HEK293 (cell line): ENCODE measurements around the gene LRCH1.
A peak's percentile ranks its signal among the peaks of the same experiment; 100 is the strongest.

ENCODE experiments used
- FEZF1 ChIP-seq: fragments of 450-650 bp; formaldehyde crosslinking; IDR thresholded peaks from 2 replicates; pipeline ENCODE4 v1.5.1; 2016; ENCODE audit warnings: missing biosample characterization, missing genetic modification characterization
- GFI1B ChIP-seq: fragments of 450-650 bp; formaldehyde crosslinking; IDR thresholded peaks from 2 replicates; pipeline ENCODE4 v1.5.1; 2016; ENCODE audit warnings: missing biosample characterization, missing genetic modification characterization
- KLF8 ChIP-seq: fragments of 450-650 bp; formaldehyde crosslinking; IDR thresholded peaks from 2 replicates; pipeline ENCODE4 v1.5.1; 2016; ENCODE audit warnings: missing biosample characterization, missing genetic modification characterization
- MYNN ChIP-seq: fragments of 450-650 bp; formaldehyde crosslinking; IDR thresholded peaks from 2 replicates; pipeline ENCODE4 v1.5.1; 2016; ENCODE audit warnings: missing biosample characterization, missing genetic modification characterization, borderline replicate concordance
- ZBTB1 ChIP-seq: fragments of 450-650 bp; formaldehyde crosslinking; IDR thresholded peaks from 2 replicates; pipeline ENCODE4 v1.5.1; 2016; ENCODE audit warnings: missing biosample characterization, missing genetic modification characterization
- ZBTB8A ChIP-seq: fragments of 450-650 bp; formaldehyde crosslinking; IDR thresholded peaks from 2 replicates; pipeline ENCODE4 v1.5.1; 2016; ENCODE audit warnings: missing biosample characterization, missing genetic modification characterization
- ZNF211 ChIP-seq: fragments of 450-650 bp; formaldehyde crosslinking; IDR thresholded peaks from 2 replicates; pipeline ENCODE4 v1.5.1; 2016; ENCODE audit warnings: low read depth, missing biosample characterization, missing genetic modification characterization
- ZNF24 ChIP-seq: fragments of 450-650 bp; formaldehyde crosslinking; IDR thresholded peaks from 2 replicates; pipeline ENCODE4 v1.5.1; 2016; ENCODE audit warnings: missing biosample characterization, missing genetic modification characterization
- ZNF302 ChIP-seq: fragments of 450-650 bp; formaldehyde crosslinking; IDR thresholded peaks from 2 replicates; pipeline ENCODE4 v1.5.1; 2016; ENCODE audit warnings: missing biosample characterization, missing genetic modification characterization, low read depth
- ZNF391 ChIP-seq: fragments of 450-650 bp; formaldehyde crosslinking; IDR thresholded peaks from 2 replicates; pipeline ENCODE4 v1.5.1; 2016; ENCODE audit warnings: low read depth, missing biosample characterization, missing genetic modification characterization, borderline replicate concordance
- ZNF561 ChIP-seq: fragments of 450-650 bp; IDR thresholded peaks from 2 replicates; pipeline ENCODE4 v1.5.1; 2018; ENCODE audit warnings: missing biosample characterization, missing genetic modification characterization, borderline replicate concordance
- ZNF792 ChIP-seq: fragments of 450-650 bp; formaldehyde crosslinking; IDR thresholded peaks from 2 replicates; pipeline ENCODE4 v1.5.1; 2016; ENCODE audit warnings: missing biosample characterization, missing genetic modification characterization
- TF ChIP-seq, protein P1 (sequence below): fragments of 450-650 bp; formaldehyde crosslinking; IDR thresholded peaks from 2 replicates; pipeline ENCODE4 v1.5.1; 2016; ENCODE audit warnings: missing biosample characterization, missing genetic modification characterization, borderline replicate concordance
- TF ChIP-seq, protein P2 (sequence below): fragments of 450-650 bp; formaldehyde crosslinking; IDR thresholded peaks from 2 replicates; pipeline ENCODE4 v1.5.1; 2017; ENCODE audit warnings: missing biosample characterization, missing genetic modification characterization
- TF ChIP-seq, protein P3 (sequence below): fragments of 450-650 bp; formaldehyde crosslinking; IDR thresholded peaks from 2 replicates; pipeline ENCODE4 v1.5.1; 2016; ENCODE audit warnings: missing biosample characterization, missing genetic modification characterization
- TF ChIP-seq, protein P4 (sequence below): fragments of 450-650 bp; formaldehyde crosslinking; IDR thresholded peaks from 2 replicates; pipeline ENCODE4 v1.5.1; 2016; ENCODE audit warnings: missing biosample characterization, missing genetic modification characterization
- TF ChIP-seq, protein P5 (sequence below): fragments of 450-650 bp; IDR thresholded peaks from 2 replicates; pipeline ENCODE4 v1.5.1; 2018; ENCODE audit warnings: missing biosample characterization, missing genetic modification characterization
- TF ChIP-seq, protein P6 (sequence below): fragments of 450-650 bp; formaldehyde crosslinking; IDR thresholded peaks from 2 replicates; pipeline ENCODE4 v1.5.1; 2016; ENCODE audit warnings: missing biosample characterization, missing genetic modification characterization
- TF ChIP-seq, protein P7 (sequence below): fragments of 450-650 bp; formaldehyde crosslinking; IDR thresholded peaks from 2 replicates; pipeline ENCODE4 v1.5.1; 2017; ENCODE audit warnings: missing biosample characterization, missing genetic modification characterization
- TF ChIP-seq, protein P8 (sequence below): fragments of 450-650 bp; formaldehyde crosslinking; IDR thresholded peaks from 2 replicates; pipeline ENCODE4 v1.5.1; 2016; ENCODE audit warnings: missing biosample characterization, missing genetic modification characterization

Gene LRCH1

DNA sequence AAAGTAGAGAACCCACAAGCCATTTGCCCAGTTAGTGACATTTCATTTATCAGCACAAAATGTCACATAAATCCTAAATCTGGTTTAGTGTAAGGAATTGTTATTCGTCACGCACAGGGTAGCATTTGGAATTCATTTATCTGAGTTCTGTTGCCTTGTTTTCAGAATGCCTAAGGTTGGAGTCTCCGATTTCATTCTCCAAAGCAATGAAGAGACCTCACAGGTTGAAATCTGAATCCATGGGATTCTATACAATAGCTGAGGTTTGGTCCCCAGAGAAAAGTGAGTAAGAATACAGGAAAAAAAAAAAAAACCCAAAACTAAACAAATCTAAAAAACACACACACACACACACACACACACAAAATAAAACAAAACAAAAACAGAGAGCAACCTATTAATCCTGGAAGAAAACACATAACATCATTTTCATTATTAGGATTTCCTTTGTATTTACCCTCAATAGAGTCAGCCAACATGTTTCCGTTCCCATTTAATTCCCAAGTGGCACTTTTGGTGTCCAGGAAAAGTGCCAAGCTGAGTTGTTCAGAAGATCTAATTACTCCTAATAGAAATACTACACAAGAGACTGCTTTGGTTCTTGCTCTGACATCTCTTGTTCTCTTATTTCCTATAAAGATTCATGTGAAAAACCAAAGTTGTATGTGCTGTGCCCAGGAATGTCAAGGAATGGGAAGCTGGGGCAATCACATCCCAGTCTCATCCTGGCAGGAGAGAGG is 36.2 kb upstream of the LRCH1 start (continued):
- TF ChIP-seq, protein P1, sequence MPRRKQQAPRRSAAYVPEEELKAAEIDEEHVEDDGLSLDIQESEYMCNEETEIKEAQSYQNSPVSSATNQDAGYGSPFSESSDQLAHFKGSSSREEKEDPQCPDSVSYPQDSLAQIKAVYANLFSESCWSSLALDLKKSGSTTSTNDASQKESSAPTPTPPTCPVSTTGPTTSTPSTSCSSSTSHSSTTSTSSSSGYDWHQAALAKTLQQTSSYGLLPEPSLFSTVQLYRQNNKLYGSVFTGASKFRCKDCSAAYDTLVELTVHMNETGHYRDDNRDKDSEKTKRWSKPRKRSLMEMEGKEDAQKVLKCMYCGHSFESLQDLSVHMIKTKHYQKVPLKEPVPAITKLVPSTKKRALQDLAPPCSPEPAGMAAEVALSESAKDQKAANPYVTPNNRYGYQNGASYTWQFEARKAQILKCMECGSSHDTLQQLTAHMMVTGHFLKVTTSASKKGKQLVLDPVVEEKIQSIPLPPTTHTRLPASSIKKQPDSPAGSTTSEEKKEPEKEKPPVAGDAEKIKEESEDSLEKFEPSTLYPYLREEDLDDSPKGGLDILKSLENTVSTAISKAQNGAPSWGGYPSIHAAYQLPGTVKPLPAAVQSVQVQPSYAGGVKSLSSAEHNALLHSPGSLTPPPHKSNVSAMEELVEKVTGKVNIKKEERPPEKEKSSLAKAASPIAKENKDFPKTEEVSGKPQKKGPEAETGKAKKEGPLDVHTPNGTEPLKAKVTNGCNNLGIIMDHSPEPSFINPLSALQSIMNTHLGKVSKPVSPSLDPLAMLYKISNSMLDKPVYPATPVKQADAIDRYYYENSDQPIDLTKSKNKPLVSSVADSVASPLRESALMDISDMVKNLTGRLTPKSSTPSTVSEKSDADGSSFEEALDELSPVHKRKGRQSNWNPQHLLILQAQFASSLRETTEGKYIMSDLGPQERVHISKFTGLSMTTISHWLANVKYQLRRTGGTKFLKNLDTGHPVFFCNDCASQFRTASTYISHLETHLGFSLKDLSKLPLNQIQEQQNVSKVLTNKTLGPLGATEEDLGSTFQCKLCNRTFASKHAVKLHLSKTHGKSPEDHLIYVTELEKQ (tag by site-specific recombination), result no peak; the same call in 1 of the 2 replicates
- TF ChIP-seq GFI1B (tag by site-specific recombination), result 0 out of 2 replicates have a peak, but pooled peaks have one; percentile 72
- TF ChIP-seq ZNF24 (tag by site-specific recombination), result peak; percentile 30; the same call in 1 of the 2 replicates
- TF ChIP-seq, protein P2, sequence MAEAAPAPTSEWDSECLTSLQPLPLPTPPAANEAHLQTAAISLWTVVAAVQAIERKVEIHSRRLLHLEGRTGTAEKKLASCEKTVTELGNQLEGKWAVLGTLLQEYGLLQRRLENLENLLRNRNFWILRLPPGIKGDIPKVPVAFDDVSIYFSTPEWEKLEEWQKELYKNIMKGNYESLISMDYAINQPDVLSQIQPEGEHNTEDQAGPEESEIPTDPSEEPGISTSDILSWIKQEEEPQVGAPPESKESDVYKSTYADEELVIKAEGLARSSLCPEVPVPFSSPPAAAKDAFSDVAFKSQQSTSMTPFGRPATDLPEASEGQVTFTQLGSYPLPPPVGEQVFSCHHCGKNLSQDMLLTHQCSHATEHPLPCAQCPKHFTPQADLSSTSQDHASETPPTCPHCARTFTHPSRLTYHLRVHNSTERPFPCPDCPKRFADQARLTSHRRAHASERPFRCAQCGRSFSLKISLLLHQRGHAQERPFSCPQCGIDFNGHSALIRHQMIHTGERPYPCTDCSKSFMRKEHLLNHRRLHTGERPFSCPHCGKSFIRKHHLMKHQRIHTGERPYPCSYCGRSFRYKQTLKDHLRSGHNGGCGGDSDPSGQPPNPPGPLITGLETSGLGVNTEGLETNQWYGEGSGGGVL (tag by site-specific recombination), result no peak
- TF ChIP-seq, protein P3, sequence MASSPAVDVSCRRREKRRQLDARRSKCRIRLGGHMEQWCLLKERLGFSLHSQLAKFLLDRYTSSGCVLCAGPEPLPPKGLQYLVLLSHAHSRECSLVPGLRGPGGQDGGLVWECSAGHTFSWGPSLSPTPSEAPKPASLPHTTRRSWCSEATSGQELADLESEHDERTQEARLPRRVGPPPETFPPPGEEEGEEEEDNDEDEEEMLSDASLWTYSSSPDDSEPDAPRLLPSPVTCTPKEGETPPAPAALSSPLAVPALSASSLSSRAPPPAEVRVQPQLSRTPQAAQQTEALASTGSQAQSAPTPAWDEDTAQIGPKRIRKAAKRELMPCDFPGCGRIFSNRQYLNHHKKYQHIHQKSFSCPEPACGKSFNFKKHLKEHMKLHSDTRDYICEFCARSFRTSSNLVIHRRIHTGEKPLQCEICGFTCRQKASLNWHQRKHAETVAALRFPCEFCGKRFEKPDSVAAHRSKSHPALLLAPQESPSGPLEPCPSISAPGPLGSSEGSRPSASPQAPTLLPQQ (tag by site-specific recombination), result peak; percentile 60; the same call in 1 of the 2 replicates
- TF ChIP-seq, protein P4, sequence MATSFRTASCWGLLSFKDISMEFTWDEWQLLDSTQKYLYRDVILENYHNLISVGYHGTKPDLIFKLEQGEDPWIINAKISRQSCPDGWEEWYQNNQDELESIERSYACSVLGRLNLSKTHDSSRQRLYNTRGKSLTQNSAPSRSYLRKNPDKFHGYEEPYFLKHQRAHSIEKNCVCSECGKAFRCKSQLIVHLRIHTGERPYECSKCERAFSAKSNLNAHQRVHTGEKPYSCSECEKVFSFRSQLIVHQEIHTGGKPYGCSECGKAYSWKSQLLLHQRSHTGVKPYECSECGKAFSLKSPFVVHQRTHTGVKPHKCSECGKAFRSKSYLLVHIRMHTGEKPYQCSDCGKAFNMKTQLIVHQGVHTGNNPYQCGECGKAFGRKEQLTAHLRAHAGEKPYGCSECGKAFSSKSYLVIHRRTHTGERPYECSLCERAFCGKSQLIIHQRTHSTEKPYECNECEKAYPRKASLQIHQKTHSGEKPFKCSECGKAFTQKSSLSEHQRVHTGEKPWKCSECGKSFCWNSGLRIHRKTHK (tag by site-specific recombination), result no peak
- TF ChIP-seq FEZF1 (tag by site-specific recombination), result peak; percentile 69
- no peak for TF ChIP-seq ZNF792 (tag by site-specific recombination)
- TF ChIP-seq ZBTB1 (tag by site-specific recombination), result peak; percentile 31; the same call in 1 of the 2 replicates
- TF ChIP-seq MYNN, result no peak
- TF ChIP-seq ZBTB8A (tag by site-specific recombination), result no peak
- TF ChIP-seq, protein P5, sequence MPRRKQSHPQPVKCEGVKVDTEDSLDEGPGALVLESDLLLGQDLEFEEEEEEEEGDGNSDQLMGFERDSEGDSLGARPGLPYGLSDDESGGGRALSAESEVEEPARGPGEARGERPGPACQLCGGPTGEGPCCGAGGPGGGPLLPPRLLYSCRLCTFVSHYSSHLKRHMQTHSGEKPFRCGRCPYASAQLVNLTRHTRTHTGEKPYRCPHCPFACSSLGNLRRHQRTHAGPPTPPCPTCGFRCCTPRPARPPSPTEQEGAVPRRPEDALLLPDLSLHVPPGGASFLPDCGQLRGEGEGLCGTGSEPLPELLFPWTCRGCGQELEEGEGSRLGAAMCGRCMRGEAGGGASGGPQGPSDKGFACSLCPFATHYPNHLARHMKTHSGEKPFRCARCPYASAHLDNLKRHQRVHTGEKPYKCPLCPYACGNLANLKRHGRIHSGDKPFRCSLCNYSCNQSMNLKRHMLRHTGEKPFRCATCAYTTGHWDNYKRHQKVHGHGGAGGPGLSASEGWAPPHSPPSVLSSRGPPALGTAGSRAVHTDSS (tag by site-specific recombination), result no peak
- TF ChIP-seq, protein P6, sequence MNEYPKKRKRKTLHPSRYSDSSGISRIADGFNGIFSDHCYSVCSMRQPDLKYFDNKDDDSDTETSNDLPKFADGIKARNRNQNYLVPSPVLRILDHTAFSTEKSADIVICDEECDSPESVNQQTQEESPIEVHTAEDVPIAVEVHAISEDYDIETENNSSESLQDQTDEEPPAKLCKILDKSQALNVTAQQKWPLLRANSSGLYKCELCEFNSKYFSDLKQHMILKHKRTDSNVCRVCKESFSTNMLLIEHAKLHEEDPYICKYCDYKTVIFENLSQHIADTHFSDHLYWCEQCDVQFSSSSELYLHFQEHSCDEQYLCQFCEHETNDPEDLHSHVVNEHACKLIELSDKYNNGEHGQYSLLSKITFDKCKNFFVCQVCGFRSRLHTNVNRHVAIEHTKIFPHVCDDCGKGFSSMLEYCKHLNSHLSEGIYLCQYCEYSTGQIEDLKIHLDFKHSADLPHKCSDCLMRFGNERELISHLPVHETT (tag by site-specific recombination), result 0 out of 2 replicates have a peak, but pooled peaks have one; percentile 40
- TF ChIP-seq ZNF302 (tag by site-specific recombination), result no peak
- TF ChIP-seq KLF8 (tag by site-specific recombination), result 0 out of 2 replicates have a peak, but pooled peaks have one; percentile 15
- TF ChIP-seq, protein P7, sequence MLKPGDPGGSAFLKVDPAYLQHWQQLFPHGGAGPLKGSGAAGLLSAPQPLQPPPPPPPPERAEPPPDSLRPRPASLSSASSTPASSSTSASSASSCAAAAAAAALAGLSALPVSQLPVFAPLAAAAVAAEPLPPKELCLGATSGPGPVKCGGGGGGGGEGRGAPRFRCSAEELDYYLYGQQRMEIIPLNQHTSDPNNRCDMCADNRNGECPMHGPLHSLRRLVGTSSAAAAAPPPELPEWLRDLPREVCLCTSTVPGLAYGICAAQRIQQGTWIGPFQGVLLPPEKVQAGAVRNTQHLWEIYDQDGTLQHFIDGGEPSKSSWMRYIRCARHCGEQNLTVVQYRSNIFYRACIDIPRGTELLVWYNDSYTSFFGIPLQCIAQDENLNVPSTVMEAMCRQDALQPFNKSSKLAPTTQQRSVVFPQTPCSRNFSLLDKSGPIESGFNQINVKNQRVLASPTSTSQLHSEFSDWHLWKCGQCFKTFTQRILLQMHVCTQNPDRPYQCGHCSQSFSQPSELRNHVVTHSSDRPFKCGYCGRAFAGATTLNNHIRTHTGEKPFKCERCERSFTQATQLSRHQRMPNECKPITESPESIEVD (tag by site-specific recombination), result peak; percentile 57
- TF ChIP-seq ZNF561 (tag by site-specific recombination), result no peak
- TF ChIP-seq, protein P8, sequence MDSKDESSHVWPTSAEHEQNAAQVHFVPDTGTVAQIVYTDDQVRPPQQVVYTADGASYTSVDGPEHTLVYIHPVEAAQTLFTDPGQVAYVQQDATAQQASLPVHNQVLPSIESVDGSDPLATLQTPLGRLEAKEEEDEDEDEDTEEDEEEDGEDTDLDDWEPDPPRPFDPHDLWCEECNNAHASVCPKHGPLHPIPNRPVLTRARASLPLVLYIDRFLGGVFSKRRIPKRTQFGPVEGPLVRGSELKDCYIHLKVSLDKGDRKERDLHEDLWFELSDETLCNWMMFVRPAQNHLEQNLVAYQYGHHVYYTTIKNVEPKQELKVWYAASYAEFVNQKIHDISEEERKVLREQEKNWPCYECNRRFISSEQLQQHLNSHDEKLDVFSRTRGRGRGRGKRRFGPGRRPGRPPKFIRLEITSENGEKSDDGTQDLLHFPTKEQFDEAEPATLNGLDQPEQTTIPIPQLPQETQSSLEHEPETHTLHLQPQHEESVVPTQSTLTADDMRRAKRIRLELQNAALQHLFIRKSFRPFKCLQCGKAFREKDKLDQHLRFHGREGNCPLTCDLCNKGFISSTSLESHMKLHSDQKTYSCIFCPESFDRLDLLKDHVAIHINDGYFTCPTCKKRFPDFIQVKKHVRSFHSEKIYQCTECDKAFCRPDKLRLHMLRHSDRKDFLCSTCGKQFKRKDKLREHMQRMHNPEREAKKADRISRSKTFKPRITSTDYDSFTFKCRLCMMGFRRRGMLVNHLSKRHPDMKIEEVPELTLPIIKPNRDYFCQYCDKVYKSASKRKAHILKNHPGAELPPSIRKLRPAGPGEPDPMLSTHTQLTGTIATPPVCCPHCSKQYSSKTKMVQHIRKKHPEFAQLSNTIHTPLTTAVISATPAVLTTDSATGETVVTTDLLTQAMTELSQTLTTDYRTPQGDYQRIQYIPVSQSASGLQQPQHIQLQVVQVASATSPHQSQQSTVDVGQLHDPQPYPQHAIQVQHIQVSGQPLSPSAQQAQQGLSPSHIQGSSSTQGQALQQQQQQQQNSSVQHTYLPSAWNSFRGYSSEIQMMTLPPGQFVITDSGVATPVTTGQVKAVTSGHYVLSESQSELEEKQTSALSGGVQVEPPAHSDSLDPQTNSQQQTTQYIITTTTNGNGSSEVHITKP (tag by site-specific recombination), result peak; percentile 58
- no peak for TF ChIP-seq ZNF211
- TF ChIP-seq ZNF391 (tag by site-specific recombination), result peak; percentile 59; the same call in 1 of the 2 replicates
